ENCODE data around the gene GLI3. TPM values are rescaled to one million over a fixed set of nuclear protein-coding genes. Genes with fewer than 3 reads are reported as not detected.

The GLI3 gene
- total and polyA plus RNA-seq, 11 donors = 0.50 to 14.4 (median 5.7) TPM

- Histone ChIP-seq H3K27me3 (no peaks in the 10 kb centered on the region), H3K4me3 (no peak overlapping the region), H3K9me3 (no peaks in the 10 kb centered on the region), H3K4me1 (peaks cover 0 to 18% (median 0%) of the 10 kb centered on the region in 12 donors), H3K27ac (no peak overlapping the region), H3K36me3 (no peaks in the 10 kb centered on the region)
- TF ChIP-seq CTCF (IDR thresholded peaks at IDR 0.05) = no peak
- TF ChIP-seq POLR2A (IDR thresholded peaks at IDR 0.05) = no peak
- no peak for DNase-seq
- ATAC-seq = no peak
- intact Hi-C loops (cut with DNase I) = no loop called here
- WGBS, 4 donors = 80 to 89% (median 81%) methylated on average over 11 of the region's 11 CpGs
These were observed 168.3 kb downstream of the GLI3 start for GRCh38 chr7:42068554-42069280.

- H3K27me3 ChIP-seq = no peaks in the 10 kb centered on the region
- peaks cover 0 to 8% (median 0%) of the 10 kb centered on the region in 12 donors for H3K4me1 ChIP-seq
- WGBS, 4 donors = 77 to 80% (median 79%) methylated on average over 7 of the region's 7 CpGs
- H3K4me3 ChIP-seq = no peak overlapping the region
- DNase-seq (no peak), ATAC-seq (no peak)
- intact Hi-C loops (cut with DNase I) = no loop called here
- H3K27ac ChIP-seq = no peak overlapping the region
- TF ChIP-seq CTCF (IDR thresholded peaks at IDR 0.05) (no peak), POLR2A (IDR thresholded peaks at IDR 0.05) (no peak)
- no peaks in the 10 kb centered on the region for H3K9me3 ChIP-seq
- H3K36me3 ChIP-seq = no peaks in the 10 kb centered on the region
These were observed 171.1 kb downstream of the GLI3 start for GRCh38 chr7:42065942-42066341.

GRCh38 chr7:42065015-42065414, 172.0 kb downstream of the GLI3 start:
- Histone ChIP-seq H3K9me3 (no peaks in the 10 kb centered on the region), H3K36me3 (no peaks in the 10 kb centered on the region), H3K27ac (no peak overlapping the region), H3K4me3 (no peak overlapping the region), H3K27me3 (no peaks in the 10 kb centered on the region), H3K4me1 (peaks cover 0 to 2% (median 0%) of the 10 kb centered on the region in 12 donors)
- TF ChIP-seq CTCF (IDR thresholded peaks at IDR 0.05) (no peak), POLR2A (IDR thresholded peaks at IDR 0.05) (no peak)
- DNase-seq (no peak), ATAC-seq (no peak)
- intact Hi-C loops (cut with DNase I) = no loop called here

- Histone ChIP-seq H3K9me3 (no peaks in the 10 kb centered on the region), H3K27ac (no peak overlapping the region), H3K4me1 (peaks cover 0 to 2% (median 0%) of the 10 kb centered on the region in 12 donors), H3K4me3 (no peak overlapping the region), H3K36me3 (no peaks in the 10 kb centered on the region), H3K27me3 (no peaks in the 10 kb centered on the region)
- no peak for TF ChIP-seq POLR2A (IDR thresholded peaks at IDR 0.05)
- no peak for TF ChIP-seq CTCF (IDR thresholded peaks at IDR 0.05)
- intact Hi-C loops (cut with DNase I) = no loop called here
- ATAC-seq (no peak), DNase-seq (no peak)
- 87 to 91% (median 89%) methylated on average over 2 of the region's 2 CpGs for WGBS, 4 donors
These were observed 172.5 kb downstream of the GLI3 start for GRCh38 chr7:42064534-42064933.

Measured in heart left ventricle (tissue), 16 donors.